Measurements from ENCODE around the gene CIITA. TPM values are rescaled to one million over a fixed set of nuclear protein-coding genes. Genes with fewer than 3 reads are reported as not detected.

CIITA gene, protein sequence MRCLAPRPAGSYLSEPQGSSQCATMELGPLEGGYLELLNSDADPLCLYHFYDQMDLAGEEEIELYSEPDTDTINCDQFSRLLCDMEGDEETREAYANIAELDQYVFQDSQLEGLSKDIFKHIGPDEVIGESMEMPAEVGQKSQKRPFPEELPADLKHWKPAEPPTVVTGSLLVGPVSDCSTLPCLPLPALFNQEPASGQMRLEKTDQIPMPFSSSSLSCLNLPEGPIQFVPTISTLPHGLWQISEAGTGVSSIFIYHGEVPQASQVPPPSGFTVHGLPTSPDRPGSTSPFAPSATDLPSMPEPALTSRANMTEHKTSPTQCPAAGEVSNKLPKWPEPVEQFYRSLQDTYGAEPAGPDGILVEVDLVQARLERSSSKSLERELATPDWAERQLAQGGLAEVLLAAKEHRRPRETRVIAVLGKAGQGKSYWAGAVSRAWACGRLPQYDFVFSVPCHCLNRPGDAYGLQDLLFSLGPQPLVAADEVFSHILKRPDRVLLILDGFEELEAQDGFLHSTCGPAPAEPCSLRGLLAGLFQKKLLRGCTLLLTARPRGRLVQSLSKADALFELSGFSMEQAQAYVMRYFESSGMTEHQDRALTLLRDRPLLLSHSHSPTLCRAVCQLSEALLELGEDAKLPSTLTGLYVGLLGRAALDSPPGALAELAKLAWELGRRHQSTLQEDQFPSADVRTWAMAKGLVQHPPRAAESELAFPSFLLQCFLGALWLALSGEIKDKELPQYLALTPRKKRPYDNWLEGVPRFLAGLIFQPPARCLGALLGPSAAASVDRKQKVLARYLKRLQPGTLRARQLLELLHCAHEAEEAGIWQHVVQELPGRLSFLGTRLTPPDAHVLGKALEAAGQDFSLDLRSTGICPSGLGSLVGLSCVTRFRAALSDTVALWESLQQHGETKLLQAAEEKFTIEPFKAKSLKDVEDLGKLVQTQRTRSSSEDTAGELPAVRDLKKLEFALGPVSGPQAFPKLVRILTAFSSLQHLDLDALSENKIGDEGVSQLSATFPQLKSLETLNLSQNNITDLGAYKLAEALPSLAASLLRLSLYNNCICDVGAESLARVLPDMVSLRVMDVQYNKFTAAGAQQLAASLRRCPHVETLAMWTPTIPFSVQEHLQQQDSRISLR
- total RNA-seq, result 10 to 100 TPM in 7 of 9 donors, 1 to 10 TPM in 2; 1.3 to 48.1 (median 19.5) TPM
- 10 to 100 TPM in 1 of 3 donors, 1 to 10 TPM in 2; 4.4 to 37.2 (median 7.9) TPM for polyA plus RNA-seq
- long read RNA-seq, donor 1, result 0 reads
- long read RNA-seq, donor 2, result 0 reads
- long read RNA-seq, donor 3, result 0 reads
- long read RNA-seq, donor 4, partial matches to known transcripts, result 1 of 4 reads
- long read RNA-seq, donor 4, other reads (novel, unspliced or antisense), result 3 of 4 reads
- long read RNA-seq, donor 5, partial matches to known transcripts, result 2 of 4 reads
- long read RNA-seq, donor 5, other reads (novel, unspliced or antisense), result 1 of 4 reads
- long read RNA-seq, donor 6, partial matches to known transcripts, result 0 of 1 reads
- long read RNA-seq, donor 6, other reads (novel, unspliced or antisense), result 1 of 1 reads
- long read RNA-seq, donor 7, partial matches to known transcripts, result 0 of 28 reads
- long read RNA-seq, donor 7, other reads (novel, unspliced or antisense), result 28 of 28 reads
- long read RNA-seq, donor 8, result 0 reads
- long read RNA-seq, donor 9, result 0 reads
- long read RNA-seq, donor 10, result 0 reads

DNA sequence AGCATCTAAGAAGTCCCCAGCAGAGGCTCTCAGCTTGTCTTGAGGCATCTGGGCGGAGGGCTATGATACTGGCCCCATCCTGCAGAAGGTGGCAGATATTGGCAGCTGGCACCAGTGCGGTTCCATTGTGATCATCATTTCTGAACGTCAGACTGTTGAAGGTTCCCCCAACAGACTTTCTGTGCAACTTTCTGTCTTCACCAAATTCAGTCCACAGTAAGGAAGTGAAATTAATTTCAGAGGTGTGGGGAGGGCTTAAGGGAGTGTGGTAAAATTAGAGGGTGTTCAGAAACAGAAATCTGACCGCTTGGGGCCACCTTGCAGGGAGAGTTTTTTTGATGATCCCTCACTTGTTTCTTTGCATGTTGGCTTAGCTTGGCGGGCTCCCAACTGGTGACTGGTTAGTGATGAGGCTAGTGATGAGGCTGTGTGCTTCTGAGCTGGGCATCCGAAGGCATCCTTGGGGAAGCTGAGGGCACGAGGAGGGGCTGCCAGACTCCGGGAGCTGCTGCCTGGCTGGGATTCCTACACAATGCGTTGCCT is at the start of gene CIITA:
Gene CIITA (plus strand): TSS at position 404 of the 543 bp plus-strand sequence. CDS start 129 bp downstream, at position 533.
- intact Hi-C loops (cut with DNase I), result no loop called here
- no peaks in the 10 kb centered on the region for H3K27me3 ChIP-seq
- no peak within 1 kb of the TSS for H3K4me3 ChIP-seq
- TF ChIP-seq POLR2A (IDR thresholded peaks at IDR 0.05), result no peak
- TF ChIP-seq, protein P1, sequence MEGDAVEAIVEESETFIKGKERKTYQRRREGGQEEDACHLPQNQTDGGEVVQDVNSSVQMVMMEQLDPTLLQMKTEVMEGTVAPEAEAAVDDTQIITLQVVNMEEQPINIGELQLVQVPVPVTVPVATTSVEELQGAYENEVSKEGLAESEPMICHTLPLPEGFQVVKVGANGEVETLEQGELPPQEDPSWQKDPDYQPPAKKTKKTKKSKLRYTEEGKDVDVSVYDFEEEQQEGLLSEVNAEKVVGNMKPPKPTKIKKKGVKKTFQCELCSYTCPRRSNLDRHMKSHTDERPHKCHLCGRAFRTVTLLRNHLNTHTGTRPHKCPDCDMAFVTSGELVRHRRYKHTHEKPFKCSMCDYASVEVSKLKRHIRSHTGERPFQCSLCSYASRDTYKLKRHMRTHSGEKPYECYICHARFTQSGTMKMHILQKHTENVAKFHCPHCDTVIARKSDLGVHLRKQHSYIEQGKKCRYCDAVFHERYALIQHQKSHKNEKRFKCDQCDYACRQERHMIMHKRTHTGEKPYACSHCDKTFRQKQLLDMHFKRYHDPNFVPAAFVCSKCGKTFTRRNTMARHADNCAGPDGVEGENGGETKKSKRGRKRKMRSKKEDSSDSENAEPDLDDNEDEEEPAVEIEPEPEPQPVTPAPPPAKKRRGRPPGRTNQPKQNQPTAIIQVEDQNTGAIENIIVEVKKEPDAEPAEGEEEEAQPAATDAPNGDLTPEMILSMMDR (IDR thresholded peaks at IDR 0.05), result no peak
- H3K4me1 ChIP-seq (replicated peaks in 1 of 2), result peaks cover 7 to 8% of the 10 kb centered on the region in 2 donors
- WGBS, 4 donors, result 43 to 49% (median 47%) methylated on average over 5 to 9 of the region's 9 CpGs
- H3K9me3 ChIP-seq (replicated peaks in 1 of 3), result no peaks in the 10 kb centered on the region
- no peaks in the 10 kb centered on the region for H3K36me3 ChIP-seq (replicated peaks in 1 of 2)
- peak; percentile 61 to 89 (median 82) for DNase-seq
- peak within 1 kb of the TSS in 1 of 5 donors; percentile 67 for H3K27ac ChIP-seq

DNA sequence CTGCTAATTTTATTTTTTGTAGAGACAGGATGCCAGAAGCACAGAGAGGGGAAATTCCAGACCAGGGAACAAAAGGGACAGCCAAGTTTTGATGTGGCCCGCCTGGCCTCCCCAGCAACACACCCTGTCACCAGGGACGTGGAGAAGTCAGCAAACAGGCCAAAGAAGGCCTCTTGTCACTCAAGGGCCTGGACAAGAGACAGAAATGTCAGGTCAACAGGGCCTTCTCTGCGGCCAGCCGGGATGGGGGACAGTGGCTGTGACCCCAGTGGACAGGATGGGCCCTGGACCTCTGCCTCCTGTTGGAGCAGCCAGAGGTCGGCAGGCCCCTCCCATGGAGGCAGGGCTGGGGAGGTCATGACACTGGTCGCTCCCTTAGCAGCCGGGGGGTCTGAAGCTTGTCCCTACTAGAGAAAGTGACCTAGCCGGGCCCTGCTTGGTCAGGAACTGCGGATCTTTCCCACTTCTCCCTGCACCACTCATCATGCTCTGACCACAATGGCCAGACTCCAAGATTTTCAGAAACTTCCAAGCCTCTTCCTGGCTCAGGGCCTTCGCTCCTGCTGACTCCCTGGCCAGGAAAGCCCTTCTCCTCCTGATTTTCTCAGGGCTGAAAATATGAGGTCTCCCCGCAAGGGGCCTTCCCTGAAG is 49.2 kb upstream of the CIITA start:
- TF ChIP-seq, protein P1 (IDR thresholded peaks at IDR 0.05), result no peak
- peak in 1 of 2 donors; percentile 54 for TF ChIP-seq POLR2A (IDR thresholded peaks at IDR 0.05)
- no peaks in the 10 kb centered on the region for H3K9me3 ChIP-seq (replicated peaks in 1 of 3)
- no peaks in the 10 kb centered on the region for H3K27me3 ChIP-seq
- peaks cover 37 to 43% of the 10 kb centered on the region in 2 donors for H3K4me1 ChIP-seq (replicated peaks in 1 of 2)
- peak overlapping the region; percentile 64 to 94 (median 85) for H3K27ac ChIP-seq
- H3K36me3 ChIP-seq (replicated peaks in 1 of 2), result no peaks in the 10 kb centered on the region
- H3K4me3 ChIP-seq, result no peak overlapping the region
- peak; percentile 71 to 91 (median 81) for DNase-seq
- 29 to 45% (median 33%) methylated on average over 8 to 11 of the region's 11 CpGs for WGBS, 4 donors
- intact Hi-C loops (cut with DNase I), result no loop called here

DNA sequence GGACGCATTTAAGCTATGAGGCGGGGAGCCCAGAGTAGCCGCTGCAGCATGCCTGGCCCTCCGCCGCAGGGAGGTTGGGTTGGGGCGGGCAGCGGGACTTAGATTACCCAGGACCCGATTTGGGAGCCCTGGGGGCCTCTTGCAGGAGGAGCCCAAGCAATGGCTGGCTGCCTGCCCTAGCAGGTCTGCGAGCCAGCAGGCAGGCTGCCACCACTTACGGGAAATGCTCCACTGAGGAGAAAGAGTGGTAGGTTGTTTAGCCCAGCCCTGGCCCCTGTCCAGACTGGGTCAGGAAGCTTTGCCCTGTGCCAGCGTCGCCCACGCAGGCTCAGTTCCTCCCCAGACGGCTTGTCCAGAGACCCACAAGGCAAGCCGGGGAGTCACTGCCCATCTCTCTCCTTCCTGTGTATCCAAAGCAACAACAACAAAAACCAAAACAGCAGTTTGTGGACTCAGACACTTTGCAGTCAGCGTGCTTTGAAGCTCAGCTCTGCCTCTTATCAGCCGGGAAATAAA is 48.1 kb upstream of the CIITA start:
- Histone ChIP-seq H3K27me3 (no peaks in the 10 kb centered on the region), H3K9me3 (replicated peaks in 1 of 3) (no peaks in the 10 kb centered on the region), H3K27ac (peak overlapping the region; percentile 64 to 94 (median 85)), H3K4me1 (replicated peaks in 1 of 2) (peaks cover 37 to 43% of the 10 kb centered on the region in 2 donors), H3K36me3 (replicated peaks in 1 of 2) (no peaks in the 10 kb centered on the region), H3K4me3 (no peak overlapping the region)
- 1 to 10% (median 5%) methylated on average over 9 to 17 of the region's 17 CpGs for WGBS, 4 donors
- intact Hi-C loops (cut with DNase I), result no loop called here
- TF ChIP-seq, protein P1 (IDR thresholded peaks at IDR 0.05), result no peak
- TF ChIP-seq POLR2A (IDR thresholded peaks at IDR 0.05), result peak in 1 of 2 donors; percentile 72
- DNase-seq, result peak; percentile 90 to 98 (median 97)

Data from adrenal gland (tissue), 19 donors.